NCI-H2107 treated with DMSO at 0.1 percent for 48 hours (cell line): ENCODE measurements around the gene MUC6.

Source experiments
- DNase-seq: peaks from one replicate; lab custom pipeline; 2025; ENCODE audit not compliant: unreplicated experiment; lab: John Stamatoyannopoulos, UW

MUC6 gene

DNA sequence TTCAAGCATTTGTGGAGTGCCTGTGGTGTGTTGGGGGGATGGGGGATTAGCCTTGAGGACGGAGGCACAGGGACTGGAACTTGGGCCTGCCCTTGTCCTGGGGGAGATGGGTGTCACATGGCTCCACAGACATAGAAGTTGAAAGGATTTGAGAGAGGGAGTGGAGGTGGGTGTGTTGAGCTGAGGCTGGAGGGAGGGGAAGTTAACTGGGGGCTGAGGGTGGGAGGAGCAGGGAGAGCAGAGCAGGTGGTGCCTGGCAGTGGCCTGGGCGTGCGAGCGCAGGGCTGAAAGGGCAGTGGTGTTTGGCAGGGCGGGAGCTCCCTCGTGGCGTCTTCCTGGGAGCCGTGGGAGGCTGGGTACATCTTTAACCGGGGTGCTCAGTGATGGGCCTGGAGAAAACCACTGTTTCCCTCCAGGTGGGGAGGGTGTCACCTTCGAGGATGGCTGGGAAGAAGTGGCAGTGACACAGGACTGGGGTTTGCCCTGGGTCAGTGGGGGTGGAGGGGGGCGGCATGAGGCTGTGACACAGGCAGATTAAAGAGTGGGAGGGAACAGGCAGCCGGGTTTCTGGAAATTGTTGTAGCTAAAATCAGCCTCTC lies 65.3 kb downstream of the MUC6 start:
- DNase-seq: no peak

DNA sequence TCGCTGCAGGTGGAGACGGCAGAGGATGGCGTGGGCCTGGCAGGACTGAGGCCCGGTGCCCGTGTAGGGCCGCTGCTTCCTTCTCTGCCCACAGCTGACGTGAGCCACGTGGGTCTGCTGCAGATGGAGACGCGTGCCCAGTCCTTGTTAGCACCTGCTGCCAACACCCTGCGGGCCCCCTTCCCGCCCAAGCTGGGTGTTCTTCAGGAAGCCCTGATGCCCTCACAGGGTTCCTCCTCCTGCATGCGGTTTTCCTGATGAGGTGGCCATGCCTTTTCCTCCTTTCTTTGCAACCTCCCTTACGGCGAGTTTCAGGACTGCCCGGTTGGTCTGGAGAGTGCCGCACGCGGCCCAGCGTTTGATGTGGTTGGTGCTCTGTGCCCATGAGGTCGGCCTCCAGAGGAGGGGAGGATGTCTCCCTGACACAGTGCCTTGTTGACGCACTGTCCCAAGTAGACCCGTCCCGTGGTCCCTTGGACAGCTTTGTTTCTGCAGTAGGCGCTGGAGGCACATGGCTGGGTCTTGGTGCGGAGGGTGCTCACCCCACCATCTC lies 66.1 kb downstream of the MUC6 start:
- no peak for DNase-seq

DNA sequence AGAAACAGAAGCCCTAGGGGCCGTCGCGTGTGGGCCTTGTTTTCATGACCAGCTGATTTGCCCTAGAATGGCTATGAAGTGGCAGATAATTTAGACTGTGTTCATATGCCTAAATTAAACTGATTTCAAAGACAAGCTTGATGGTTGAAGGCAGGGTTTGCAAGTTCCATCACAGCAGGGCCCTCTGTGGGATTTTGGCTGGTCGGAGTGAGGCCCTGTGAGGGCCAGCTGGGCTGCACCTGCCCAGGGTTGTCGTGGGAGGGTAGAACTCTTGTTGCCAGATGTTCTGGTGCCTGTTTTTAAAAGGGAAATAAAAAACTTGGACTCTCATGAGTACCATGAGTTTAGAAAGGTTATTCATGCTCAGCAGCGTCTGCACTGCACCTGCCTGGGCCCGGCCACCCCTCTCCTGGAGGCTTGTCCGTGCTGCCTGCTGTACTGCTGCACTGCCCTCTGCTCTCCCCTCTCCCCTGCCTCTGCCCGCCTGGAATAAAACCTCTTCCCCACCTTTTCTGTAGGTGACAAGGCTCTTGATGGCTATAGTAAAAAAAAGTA lies 66.8 kb downstream of the MUC6 start:
- DNase-seq: no peak

DNA sequence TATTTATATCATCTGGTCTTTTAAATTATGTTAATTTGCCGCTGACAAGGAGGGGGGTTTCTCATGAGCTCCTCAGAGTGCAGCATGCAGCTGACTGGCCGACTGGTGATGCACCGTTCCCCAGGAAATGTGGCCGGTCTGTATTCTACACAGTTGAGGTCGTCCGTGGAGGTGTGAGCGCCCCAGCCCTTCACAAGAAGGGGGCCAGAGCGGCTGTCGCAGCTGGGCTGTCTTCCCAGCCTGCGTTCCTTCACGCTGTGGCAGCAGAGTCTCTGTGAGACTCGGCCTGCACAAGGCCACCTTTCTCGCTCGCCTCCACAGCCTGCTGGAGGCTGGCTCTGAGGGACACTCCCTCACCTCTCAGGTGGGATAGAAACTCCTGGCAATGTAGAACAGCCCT lies 67.7 kb downstream of the MUC6 start:
- DNase-seq: no peak

- DNase-seq: no peak
Observed at GRCh38 chr11:967995-968751, 68.3 kb downstream of the MUC6 start.

DNA sequence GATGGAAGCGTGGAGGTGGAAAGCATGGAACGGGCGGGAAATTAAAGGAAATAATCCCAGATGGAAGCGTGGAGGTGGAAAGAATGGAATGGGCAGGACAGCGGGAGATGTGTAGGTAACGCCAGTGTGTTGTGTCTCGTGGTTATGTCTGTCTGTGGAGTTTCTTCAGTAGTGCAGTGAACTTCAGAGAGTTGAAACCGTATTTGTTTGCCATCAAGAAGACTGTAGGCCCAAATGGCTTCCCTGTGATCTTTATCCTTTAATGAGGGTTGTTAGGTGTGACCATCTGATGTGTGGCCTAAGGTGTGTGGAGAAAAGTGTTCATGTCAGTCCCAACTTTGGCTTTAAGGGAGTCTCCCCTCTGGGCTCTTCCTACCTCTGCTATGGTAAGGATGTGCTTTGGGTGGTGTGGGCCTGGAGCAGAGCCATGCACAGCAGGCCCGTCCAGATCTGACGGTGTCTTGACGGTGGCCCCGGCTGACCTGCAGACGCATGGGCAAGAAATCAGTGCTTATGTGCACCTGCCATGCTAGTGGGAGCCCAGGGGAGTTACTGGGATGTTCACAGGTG lies 71.2 kb downstream of the MUC6 start:
- DNase-seq: no peak

- DNase-seq: no peak
Observed at GRCh38 chr11:963852-964251, 72.7 kb downstream of the MUC6 start.
